SHP77 (cell line): Measurements from ENCODE around the gene SH3BGRL.
"Not testable (repeated sequence)": the region's sequence is repeated elsewhere in the genome, so short reads cannot be mapped to it uniquely, and the experiment has no call there.

Experiments used
- DNase-seq, 2 experiments: peaks; one replicate each; lab custom pipeline; 2025; lab: John Stamatoyannopoulos, UW

SH3BGRL gene

GRCh38 chrX:81259714-81260395, 58.0 kb downstream of the SH3BGRL start:
- no peak for DNase-seq

DNA sequence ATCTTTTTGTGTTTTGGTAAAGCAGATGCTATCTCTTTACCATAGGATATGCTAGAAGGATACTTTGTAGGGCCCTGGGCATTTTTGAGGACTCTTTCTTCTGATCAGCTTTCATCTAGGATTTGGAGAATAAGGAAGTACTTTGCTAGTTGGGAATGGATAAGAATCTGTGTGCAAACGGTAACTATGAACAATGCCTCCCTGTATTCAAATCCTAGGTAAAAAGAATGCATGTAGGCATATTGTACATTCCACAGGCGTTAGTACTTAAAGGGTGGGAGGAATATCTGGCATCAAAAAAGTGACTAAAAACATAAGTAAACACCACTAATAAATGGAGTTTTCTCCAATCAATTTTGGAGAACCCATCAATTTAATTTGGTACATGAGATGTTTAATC, 59.7 kb downstream of the SH3BGRL start:
- no peak for DNase-seq

GRCh38 chrX:81263059-81263458, 61.2 kb downstream of the SH3BGRL start:
- no peak for DNase-seq

DNA sequence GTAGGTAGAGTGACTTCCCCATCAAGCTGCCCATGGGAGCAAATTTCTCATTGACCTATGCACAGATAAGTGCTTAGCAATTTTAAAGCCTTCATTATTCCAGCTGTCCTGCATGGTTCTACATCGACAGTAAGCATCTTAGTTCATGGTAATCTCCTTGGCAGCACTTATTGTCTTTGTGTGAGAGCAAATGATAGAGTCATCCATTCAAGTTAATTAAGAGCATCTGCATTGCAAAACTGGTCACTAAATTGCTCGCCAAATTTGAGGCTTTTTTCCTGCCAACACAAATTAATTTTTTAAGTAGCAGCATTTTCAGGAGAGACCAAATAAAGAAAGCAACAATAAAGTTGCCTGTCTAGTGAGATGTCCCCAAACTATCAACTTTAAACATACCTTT, 76.7 kb downstream of the SH3BGRL start:
- DNase-seq = no peak

GRCh38 chrX:81280148-81280547, 78.2 kb downstream of the SH3BGRL start:
- no peak for DNase-seq

- DNase-seq = no peak
Observed at GRCh38 chrX:81286075-81286474, 84.2 kb downstream of the SH3BGRL start.

DNA sequence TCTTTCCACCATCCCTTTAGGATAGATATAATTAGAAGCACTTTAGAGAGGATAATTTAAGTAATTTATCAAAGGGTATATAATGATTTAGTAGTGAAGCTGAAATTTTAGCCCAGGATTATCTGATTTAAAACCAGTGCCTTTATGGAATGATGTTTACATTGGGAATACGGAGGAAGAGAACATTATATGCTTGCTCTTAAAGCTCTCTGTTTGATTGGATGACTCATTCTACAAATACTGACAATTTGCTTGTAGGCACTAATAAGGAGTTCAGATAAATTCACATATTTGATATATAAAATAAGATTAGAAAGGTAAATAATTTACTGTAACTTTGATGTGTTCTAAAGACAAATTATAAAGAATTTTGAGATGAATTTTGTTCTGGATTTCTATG, 84.7 kb downstream of the SH3BGRL start:
- no peak for DNase-seq

- DNase-seq = no peak
Observed at GRCh38 chrX:81291996-81292395, 90.1 kb downstream of the SH3BGRL start.

DNA sequence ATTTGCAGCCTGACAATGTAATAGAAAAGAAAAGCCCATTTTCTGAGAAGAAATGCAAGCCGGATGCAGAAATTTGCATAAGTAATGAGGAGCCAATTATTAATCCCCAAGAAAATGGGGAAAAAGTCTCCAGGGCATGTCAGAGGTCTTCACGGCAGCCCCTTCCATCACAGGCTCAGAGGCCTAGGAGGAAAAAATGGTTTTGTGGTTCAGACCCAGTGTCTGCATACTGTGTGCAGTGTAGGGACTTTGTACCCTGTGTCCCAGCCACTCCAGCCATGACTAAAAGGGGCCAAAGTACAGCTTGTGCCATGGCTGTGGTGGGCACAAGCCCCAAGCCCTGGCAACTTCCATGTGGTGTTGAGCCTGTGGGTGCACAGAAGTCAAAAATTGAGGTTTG, 92.2 kb downstream of the SH3BGRL start:
- no peak for DNase-seq

GRCh38 chrX:81301877-81302276, 100.0 kb downstream of the SH3BGRL start:
- no peak for DNase-seq

DNA sequence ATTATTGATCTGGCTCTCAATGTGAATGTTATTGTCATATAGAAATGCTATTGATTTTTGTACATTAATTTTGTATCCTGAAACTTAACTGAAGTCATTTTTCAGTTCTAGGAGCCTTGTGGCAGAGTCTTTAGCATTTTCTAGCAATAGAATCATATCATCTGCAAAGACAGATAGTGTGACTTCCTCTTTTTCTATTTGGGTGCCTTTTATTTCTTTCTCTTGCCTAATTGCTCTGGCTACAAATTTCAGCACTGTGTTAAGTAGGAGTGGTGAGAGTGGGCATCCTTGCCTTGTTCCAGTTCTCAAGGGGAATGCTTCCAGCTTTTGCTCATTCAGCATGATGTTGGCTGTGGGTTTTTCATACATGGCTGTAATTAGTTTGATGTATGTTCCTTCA, 102.7 kb downstream of the SH3BGRL start:
- no peak for DNase-seq

DNA sequence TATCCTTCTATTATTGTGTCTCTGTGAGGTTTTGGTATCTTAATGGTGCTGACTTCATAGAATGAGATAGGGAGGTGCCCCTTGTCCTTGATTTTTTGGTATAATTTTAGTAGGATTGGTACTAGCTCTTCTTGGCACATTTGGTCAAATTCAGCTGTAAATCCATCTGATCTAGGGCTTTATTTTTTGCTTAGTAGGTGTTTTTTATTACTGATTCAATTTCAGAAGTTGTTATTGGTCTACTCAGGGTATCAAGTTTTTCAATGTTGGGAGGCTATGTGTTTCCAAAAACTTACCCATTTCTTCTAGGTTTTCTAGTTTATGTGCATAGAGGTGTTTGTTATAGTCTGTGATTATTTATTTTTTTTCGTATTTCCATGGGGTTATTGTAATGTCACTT, 103.3 kb downstream of the SH3BGRL start:
- no peak for DNase-seq

DNA sequence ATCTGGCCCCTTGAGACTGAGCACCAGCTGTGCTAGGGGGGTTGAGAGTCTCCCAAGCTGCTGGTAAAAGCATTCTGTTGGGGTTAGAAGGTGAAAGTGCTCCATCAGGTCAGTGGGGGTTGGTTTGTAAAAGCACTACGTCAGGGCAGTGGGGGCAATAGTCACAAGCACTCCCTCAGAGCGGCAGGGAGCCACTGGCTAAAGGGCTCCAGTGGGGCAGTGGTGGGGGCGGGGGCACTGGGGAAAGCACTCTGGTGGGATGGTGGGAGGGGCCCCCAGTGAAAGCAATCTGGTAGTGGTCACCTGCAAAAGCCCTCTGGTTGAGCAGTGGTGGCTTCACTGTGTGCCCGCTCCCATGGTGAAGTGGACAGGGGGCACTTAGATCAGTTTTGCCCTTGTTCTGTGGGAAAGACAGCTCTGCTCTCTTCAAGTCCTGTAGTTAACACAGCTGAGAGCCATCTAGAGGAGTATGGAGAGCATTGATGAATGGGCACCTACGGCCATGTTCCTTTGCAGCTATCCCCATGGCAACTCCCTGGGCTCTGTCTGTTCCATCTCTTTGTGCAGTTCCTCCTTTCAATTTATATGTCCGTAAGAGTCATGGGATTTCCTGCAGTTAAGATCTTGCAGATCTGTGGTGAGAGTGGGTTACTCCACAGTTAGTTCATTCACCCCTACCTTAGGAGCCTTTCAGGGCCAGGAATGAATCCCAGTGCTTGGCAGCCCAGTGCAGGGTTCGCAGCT, 106.4 kb downstream of the SH3BGRL start:
- DNase-seq = no peak

DNA sequence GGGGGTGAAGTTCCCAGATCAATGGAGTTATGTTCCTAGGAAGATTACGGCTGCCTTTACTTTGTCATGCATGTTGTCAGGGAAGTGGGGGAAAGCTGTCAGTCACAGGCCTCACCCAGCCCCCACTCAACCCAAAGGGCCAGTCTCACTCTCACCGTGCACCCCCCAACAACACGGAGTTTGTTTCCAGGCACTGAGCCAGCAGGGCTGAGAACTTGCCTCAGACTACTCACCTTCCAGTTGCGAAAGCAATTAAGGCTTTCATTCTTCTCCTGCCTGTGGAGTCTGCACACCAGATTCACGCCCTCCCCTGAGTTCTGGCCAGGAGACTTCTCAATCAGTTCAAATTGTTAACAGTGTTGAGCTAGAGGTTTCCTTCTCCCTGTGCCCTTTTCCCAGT, 114.3 kb downstream of the SH3BGRL start:
- DNase-seq = no peak

DNA sequence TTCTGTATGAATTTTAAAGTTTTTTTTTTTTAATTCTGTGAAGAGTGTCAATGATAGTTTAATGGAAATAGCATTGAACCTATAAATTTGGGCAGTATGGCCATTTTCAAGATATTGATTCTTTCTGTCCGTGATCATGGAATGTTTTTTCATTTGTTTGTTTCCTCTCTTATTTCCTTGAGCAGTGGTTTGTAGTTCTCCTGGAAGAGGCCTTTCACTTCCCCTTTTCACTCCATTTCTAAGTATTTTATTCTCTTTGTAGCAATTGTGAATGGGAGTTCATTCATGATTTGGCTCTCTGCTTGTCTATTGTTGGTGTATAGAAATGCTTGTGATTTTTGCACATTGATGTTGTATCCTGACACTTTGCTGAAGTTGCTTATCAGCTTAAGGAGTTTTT, 129.8 kb downstream of the SH3BGRL start:
- not testable (repeated sequence) for DNase-seq

DNA sequence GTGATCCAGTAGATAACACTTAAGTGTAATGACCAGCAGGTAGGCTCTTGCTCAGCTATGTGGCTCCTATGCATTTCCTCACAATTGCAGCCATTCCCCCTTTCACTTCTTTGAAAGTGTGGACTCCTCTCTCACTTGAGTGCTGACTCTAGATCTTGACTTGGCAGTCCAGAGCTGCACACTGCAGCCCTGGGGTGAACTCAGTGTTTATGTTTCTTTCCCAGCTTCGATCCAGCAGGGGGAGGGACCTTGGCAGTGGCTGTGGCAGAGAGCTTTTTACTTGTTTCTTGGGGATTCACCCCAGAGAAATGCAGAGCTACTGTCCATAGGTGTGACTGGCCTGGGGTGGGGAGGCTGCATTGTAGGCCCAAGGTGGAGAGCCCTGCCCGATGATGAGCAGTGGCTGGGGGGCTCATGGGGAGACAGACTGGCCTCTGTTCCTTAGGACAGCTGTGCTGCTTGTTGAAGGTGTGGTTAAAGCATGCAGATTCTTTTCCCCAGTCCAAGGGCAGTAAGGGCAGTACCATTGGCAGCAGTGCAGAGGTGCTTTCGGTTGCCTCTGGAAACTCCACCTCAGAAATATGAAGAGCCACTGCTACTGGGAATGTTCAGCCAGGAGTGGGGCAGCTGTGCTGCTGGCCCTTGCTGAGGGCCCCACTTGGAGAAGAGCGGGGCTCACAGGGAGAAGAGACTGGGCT, 134.7 kb downstream of the SH3BGRL start:
- DNase-seq = no peak

- DNase-seq = no peak
Observed at GRCh38 chrX:81337805-81338204, 135.9 kb downstream of the SH3BGRL start.

DNA sequence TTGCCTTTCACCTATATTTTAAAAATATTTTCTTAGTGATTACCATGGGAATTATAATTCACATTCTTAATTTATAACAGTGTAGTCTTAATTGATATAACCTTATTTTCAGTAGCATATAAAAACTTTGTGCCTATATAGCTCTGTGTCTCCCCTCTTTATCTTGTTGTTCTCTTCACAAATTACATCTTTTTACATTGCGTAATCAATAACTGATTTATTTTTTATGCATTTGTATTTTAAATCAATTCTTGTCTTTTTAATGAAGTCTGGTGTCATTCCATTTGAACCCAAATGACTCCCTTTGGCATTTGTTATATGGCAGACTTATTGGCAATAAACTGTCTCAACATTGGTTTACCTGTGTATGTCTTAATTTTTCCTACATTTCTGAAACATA, 137.0 kb downstream of the SH3BGRL start:
- no peak for DNase-seq

- not testable (repeated sequence) for DNase-seq
Observed at GRCh38 chrX:81345296-81345695, 143.4 kb downstream of the SH3BGRL start.
